Ishikawa (cell line): Measurements from ENCODE around the gene PLA1A.

Experiments
- CEBPB ChIP-seq: IDR thresholded peaks from 2 replicates; pipeline ENCODE4 v1.6.1; 2012
- CREB1 ChIP-seq: IDR thresholded peaks from 2 replicates; pipeline ENCODE4 v1.6.1; 2012; ENCODE audit warnings: low read depth
- EGR1 ChIP-seq: IDR thresholded peaks from 2 replicates; pipeline ENCODE4 v1.6.1; 2012
- EP300 ChIP-seq: IDR thresholded peaks from 2 replicates; pipeline ENCODE4 v1.6.1; 2012; ENCODE audit warnings: borderline replicate concordance
- FOXM1 ChIP-seq: IDR thresholded peaks from 2 replicates; pipeline ENCODE4 v1.6.1; 2012; ENCODE audit warnings: low read depth, borderline replicate concordance
- MAX ChIP-seq: IDR thresholded peaks from 2 replicates; pipeline ENCODE4 v1.6.1; 2012
- NFIC ChIP-seq: IDR thresholded peaks from 2 replicates; pipeline ENCODE4 v1.6.1; 2012
- RAD21 ChIP-seq: IDR thresholded peaks from 2 replicates; pipeline ENCODE4 v1.6.1; 2012; ENCODE audit warnings: low read depth
- REST ChIP-seq: IDR thresholded peaks from 2 replicates; pipeline ENCODE4 v1.6.1; 2012; ENCODE audit warnings: low read depth, mild to moderate bottlenecking
- TAF1 ChIP-seq: IDR thresholded peaks from 2 replicates; pipeline ENCODE4 v1.6.1; 2012; ENCODE audit warnings: low read depth, mild to moderate bottlenecking
- TCF12 ChIP-seq: IDR thresholded peaks from 2 replicates; pipeline ENCODE4 v1.6.1; 2012; ENCODE audit warnings: low read depth
- TEAD4 ChIP-seq: IDR thresholded peaks from 2 replicates; pipeline ENCODE4 v1.6.1; 2012
- YY1 ChIP-seq: IDR thresholded peaks from 2 replicates; pipeline ENCODE4 v1.6.1; 2012; ENCODE audit warnings: low read depth
- ZBTB7A ChIP-seq: IDR thresholded peaks from 2 replicates; pipeline ENCODE4 v1.6.1; 2012; ENCODE audit warnings: low read depth
- TF ChIP-seq, protein P1 (sequence below): IDR thresholded peaks from 2 replicates; pipeline ENCODE4 v1.6.1; 2012

PLA1A gene

DNA sequence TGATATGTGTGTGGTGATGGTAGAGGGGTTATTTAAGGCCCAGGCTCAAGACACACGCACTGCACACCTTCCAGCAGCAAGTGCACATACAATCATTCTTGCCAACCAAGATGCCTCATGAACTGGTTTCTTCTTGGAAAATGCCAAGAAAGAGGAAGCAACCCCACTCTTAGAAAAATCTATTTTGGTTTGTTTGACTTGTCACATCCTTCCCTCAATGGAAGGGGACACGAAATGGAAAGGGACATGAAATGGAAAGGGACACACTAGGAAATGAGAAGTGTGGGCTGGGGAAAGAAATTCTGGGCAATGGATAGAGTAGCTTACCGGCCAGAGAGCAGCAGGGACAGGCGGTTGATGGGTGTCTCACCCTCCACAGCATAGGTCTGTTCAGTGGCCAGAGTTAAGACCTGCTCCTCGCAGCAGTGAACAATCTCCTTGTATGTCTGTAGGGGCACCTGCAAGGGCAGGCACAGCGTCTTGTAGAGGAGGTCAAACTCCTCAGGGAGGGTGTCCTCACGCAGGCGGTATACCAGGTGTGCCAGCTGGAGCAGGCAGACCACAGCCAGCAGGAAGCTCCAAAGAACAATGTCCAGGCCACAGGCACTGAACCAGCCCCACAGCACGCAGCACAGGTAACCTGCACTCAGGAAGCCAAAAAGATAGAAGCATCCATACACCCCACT lies 62.1 kb downstream of the PLA1A start:
- TF ChIP-seq TEAD4 = no peak
- no peak for TF ChIP-seq CEBPB
- no peak for TF ChIP-seq RAD21
- TF ChIP-seq CREB1 = no peak

- no peak for TF ChIP-seq MAX
- TF ChIP-seq EGR1 = no peak
- TF ChIP-seq YY1 = no peak
- no peak for TF ChIP-seq CREB1
- TF ChIP-seq FOXM1 = no peak
- TF ChIP-seq, protein P1, sequence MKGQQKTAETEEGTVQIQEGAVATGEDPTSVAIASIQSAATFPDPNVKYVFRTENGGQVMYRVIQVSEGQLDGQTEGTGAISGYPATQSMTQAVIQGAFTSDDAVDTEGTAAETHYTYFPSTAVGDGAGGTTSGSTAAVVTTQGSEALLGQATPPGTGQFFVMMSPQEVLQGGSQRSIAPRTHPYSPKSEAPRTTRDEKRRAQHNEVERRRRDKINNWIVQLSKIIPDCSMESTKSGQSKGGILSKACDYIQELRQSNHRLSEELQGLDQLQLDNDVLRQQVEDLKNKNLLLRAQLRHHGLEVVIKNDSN = no peak
- TF ChIP-seq EP300 = no peak
- TF ChIP-seq NFIC = no peak
- no peak for TF ChIP-seq CEBPB
- no peak for TF ChIP-seq ZBTB7A
- no peak for TF ChIP-seq REST
- TF ChIP-seq TCF12 = no peak
- no peak for TF ChIP-seq TEAD4
- TF ChIP-seq RAD21 = no peak
- TF ChIP-seq TAF1 = no peak
These were observed 63.1 kb downstream of the PLA1A start, which contains the start of gene POPDC2 for GRCh38 chr3:119660474-119661440. Gene POPDC2 (minus strand): TSS chr3:119660589. CDS start chr3:119660423, 166 bp downstream.

DNA sequence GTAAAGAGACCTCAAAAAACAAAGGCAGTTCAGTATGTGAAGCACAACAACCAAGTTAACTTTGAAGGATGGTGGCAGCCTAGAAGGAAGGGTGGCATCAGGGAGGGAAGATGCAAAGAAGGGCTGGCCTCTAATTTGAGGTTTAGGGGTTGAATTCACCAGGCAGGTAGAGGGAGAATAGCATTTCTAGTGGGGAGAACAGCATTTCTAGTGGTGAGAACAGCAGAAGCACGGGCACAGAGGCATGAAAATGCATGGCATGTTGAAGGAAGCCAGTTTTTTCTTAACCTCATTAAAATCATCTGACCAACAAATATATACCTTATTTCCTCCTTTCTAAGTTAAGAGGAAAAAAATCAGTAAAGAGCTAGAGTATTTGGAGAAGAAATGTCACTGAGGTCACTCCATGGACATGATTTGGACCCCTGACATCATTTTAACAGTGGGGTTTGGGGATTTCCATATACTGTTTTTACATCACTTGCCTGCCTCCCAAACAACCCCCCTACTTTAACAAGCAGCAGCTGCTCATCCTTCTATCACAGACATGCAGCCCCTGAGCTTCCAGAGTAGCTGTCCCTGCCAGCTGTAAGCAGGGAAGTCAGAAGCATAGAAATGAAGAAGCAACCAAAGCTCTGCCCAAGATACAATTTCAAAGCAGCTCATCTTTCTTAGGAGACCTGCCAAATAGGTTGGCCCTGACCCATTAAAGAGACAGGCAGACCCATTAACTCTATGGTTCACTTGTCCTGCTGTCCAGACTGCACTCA lies 65.1 kb downstream of the PLA1A start:
- no peak for TF ChIP-seq EGR1
- TF ChIP-seq RAD21 = no peak
- no peak for TF ChIP-seq EP300
- no peak for TF ChIP-seq TAF1
- TF ChIP-seq MAX = no peak
- TF ChIP-seq REST = no peak
- TF ChIP-seq ZBTB7A = no peak
- TF ChIP-seq TEAD4 = no peak
- TF ChIP-seq TCF12 = no peak
- no peak for TF ChIP-seq CREB1
- TF ChIP-seq, protein P1 = no peak
- no peak for TF ChIP-seq NFIC
- TF ChIP-seq YY1 = no peak
- no peak for TF ChIP-seq FOXM1
- no peak for TF ChIP-seq CEBPB

DNA sequence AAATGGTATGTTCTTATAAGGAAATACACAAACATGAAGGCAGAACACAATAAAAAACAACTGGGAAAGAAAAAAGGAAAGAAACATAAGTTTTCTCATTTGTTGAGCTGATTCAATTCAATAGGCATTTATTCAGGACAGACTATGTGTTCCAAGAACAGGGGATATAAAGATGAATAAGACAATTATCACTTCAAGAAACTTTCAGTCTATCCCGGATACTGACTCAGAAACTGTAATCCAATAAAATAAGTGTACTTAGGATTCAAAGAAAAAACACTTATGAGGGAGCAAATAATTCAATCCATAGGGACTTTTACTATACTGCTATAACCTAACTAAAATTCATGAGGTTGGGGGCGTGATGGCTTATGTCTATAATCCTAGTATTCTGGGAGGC lies 66.2 kb downstream of the PLA1A start:
- TF ChIP-seq EP300 (no peak), NFIC (no peak), CEBPB (no peak), ZBTB7A (no peak), FOXM1 (no peak), YY1 (no peak), TCF12 (no peak), TEAD4 (no peak), MAX (no peak), RAD21 (no peak), CREB1 (no peak)
- TF ChIP-seq, protein P1 = no peak
